Measurements from ENCODE around the gene ECHS1. TPM values are rescaled to one million over a fixed set of nuclear protein-coding genes. Genes with fewer than 3 reads are reported as not detected.
A peak's percentile ranks its signal among the peaks of the same experiment; 100 is the strongest.
"Not testable (repeated sequence)": the region's sequence is repeated elsewhere in the genome, so short reads cannot be mapped to it uniquely, and the experiment has no call there.

The ECHS1 gene
- total RNA-seq, 2 experiments from 2014 or later: 45.8 to 48.7 TPM

DNA sequence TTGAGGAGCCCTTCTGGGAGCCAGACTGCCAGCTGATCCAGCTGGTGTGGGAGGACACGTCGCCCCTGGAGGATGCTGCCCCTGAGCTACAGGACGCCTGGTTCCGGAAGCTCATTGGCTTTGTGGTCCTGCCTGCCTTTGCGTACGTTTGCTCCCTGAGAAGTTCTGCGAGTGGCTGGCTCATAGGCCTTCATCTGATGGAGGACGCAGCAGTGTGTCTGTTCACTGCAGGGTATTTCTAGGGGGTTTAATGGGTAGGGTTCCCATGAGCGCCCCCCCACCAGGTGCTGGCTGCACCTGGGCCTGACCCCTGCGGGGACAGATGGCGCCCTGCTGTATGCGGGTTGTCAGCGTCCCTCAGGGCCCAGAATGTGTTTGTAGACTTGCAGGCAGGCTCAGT, 10.9 kb upstream of the ECHS1 start:
- H3K4me1 Mint-ChIP-seq (ENCODE audit: low read depth): peaks cover 11% of the 10 kb centered on the region
- no peaks in the 10 kb centered on the region for H3K27me3 Mint-ChIP-seq (ENCODE audit: low read depth)
- H3K9me3 Mint-ChIP-seq: no peaks in the 10 kb centered on the region
- CTCF ChIA-PET: interaction anchor here (0.6 to 1.7 kb wide), 2 partner anchors 53 to 55 kb away, joined by 3 to 4 read pairs; no protein-coding TSS in a partner anchor
- DNase-seq: no peak
- H3K36me3 Mint-ChIP-seq (ENCODE audit: low read depth): peaks cover 2% of the 10 kb centered on the region
- no peak overlapping the region for H3K4me3 Mint-ChIP-seq
- no peak overlapping the region for H3K27ac Mint-ChIP-seq
- intact Hi-C loops (cut with micrococcal nuclease): no loop called here

DNA sequence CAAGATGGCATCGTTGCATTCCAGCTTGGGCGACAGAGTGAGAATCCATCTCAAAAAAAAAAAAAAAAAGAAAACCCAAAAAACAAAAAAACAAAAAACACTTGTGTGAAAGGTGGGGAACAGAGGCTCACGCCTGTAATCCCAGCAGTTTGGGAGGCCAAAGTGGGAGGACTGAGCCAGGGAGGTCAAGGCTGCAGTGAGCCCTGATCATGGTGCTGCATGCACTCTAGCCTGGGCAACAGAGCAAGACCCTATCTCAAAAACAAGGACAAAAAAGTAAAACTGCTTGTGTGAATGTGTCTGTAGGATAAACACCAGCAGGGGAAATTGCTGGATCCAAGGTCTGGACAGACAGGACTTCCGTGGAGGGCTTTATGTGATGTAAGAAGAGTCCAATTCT, 10.4 kb upstream of the ECHS1 start:
- intact Hi-C loops (cut with micrococcal nuclease): no loop called here
- no peak for DNase-seq
- Mint-ChIP-seq H3K27ac (no peak overlapping the region), H3K4me1 (ENCODE audit: low read depth) (peaks cover 6% of the 10 kb centered on the region), H3K36me3 (ENCODE audit: low read depth) (peaks cover 2% of the 10 kb centered on the region), H3K27me3 (ENCODE audit: low read depth) (no peaks in the 10 kb centered on the region), H3K4me3 (no peak overlapping the region), H3K9me3 (no peaks in the 10 kb centered on the region)
- CTCF ChIA-PET: interaction anchor here (1.7 kb wide), 1 partner anchor 54 kb away, joined by 4 read pairs; no protein-coding TSS in a partner anchor

DNA sequence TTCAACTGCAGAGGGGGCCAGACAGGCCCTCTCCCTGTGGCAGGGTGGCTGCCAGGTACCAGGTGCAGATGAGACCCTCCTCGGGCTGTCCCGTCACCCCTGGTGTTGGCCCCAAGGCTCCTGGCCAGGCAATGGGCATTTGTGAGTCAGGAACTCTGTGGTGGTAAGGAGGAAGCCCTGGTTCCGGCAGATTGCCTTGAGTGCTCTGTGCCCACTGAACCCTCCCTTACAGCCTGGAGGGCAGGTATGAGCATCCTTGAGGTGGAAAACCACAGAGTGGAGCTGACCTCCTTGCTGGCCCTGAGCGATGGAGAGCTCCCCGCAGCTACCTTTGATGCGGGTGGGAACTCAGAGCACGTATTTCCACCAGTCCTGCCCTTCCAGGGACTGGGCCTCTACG, 7.9 kb upstream of the ECHS1 start:
- H3K9me3 Mint-ChIP-seq: no peaks in the 10 kb centered on the region
- no peak for DNase-seq
- CTCF ChIA-PET: no interaction called here
- H3K4me3 Mint-ChIP-seq: no peak overlapping the region
- H3K27me3 Mint-ChIP-seq (ENCODE audit: low read depth): no peaks in the 10 kb centered on the region
- intact Hi-C loops (cut with micrococcal nuclease): no loop called here
- no peaks in the 10 kb centered on the region for H3K36me3 Mint-ChIP-seq (ENCODE audit: low read depth)
- H3K4me1 Mint-ChIP-seq (ENCODE audit: low read depth): peaks cover 3% of the 10 kb centered on the region
- H3K27ac Mint-ChIP-seq: no peak overlapping the region

- Mint-ChIP-seq H3K4me3 (peak overlapping the region; percentile 66), H3K27ac (no peak overlapping the region), H3K9me3 (no peaks in the 10 kb centered on the region), H3K27me3 (ENCODE audit: low read depth) (no peaks in the 10 kb centered on the region), H3K4me1 (ENCODE audit: low read depth) (peaks cover 3% of the 10 kb centered on the region), H3K36me3 (ENCODE audit: low read depth) (no peaks in the 10 kb centered on the region)
- intact Hi-C loops (cut with micrococcal nuclease): loop anchor here (1.0 to 5.0 kb wide), 4 partner anchors 10 to 123 kb away; partner anchors contain the start of genes TUBGCP2 and ZNF511
- CTCF ChIA-PET: no interaction called here
- DNase-seq: no peak
These were observed 6.9 kb upstream of the ECHS1 start for GRCh38 chr10:133379801-133380666.

DNA sequence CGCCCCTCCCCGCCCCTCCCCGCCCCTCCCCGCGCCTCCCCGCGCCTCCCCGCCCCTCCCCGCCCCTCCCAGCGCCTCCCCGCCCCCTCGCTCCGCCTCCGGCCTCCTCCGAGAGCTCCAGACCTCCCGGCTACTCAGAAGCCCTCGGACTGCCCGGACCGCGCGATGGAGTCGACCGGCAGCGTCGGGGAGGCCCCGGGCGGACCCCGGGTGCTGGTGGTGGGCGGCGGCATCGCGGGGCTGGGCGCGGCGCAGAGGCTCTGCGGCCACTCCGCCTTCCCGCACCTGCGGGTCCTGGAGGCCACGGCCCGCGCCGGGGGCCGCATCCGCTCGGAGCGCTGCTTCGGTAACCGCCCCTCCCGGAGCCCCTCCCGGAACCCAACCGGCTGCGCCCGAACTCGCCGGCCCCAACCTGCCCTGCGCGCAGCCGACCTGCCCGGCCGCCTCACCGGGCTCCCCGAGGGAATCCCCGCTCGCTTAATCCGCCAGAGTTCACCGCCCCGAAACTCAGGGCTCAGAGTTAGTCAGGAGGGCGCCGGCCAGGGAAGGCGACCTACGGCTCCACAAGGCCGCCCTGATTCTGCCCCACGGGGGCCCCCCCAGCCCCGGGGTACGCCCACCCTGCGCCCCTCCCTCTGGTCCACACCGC, 6.1 kb upstream of the ECHS1 start, which contains the start of gene PAOX:
PAOX (plus strand) TSS at position 111 of the 649 bp plus-strand sequence; CDS start at position 166, 55 bp downstream.
- peak; percentile 80 for DNase-seq
- Mint-ChIP-seq H3K27ac (peak within 1 kb of the TSS; percentile 30), H3K27me3 (ENCODE audit: low read depth) (no peaks in the 10 kb centered on the region), H3K36me3 (ENCODE audit: low read depth) (no peaks in the 10 kb centered on the region), H3K4me1 (ENCODE audit: low read depth) (peaks cover 3% of the 10 kb centered on the region), H3K4me3 (peak within 1 kb of the TSS; percentile 74), H3K9me3 (no peaks in the 10 kb centered on the region)
- intact Hi-C loops (cut with micrococcal nuclease): loop anchor here (1.0 to 5.0 kb wide), 4 partner anchors 11 to 122 kb away; partner anchors contain the start of genes TUBGCP2 and ZNF511
- CTCF ChIA-PET: no interaction called here

GRCh38 chr10:133378251-133379096, 5.3 kb upstream of the ECHS1 start:
- peak overlapping the region; percentile 30 for H3K27ac Mint-ChIP-seq
- H3K27me3 Mint-ChIP-seq (ENCODE audit: low read depth): no peaks in the 10 kb centered on the region
- H3K9me3 Mint-ChIP-seq: no peaks in the 10 kb centered on the region
- no peaks in the 10 kb centered on the region for H3K36me3 Mint-ChIP-seq (ENCODE audit: low read depth)
- CTCF ChIA-PET: interaction anchor here (0.7 to 0.8 kb wide), 2 partner anchors 10 to 49 kb away, joined by 3 to 5 read pairs; no protein-coding TSS in a partner anchor
- H3K4me3 Mint-ChIP-seq: peak overlapping the region; percentile 74
- H3K4me1 Mint-ChIP-seq (ENCODE audit: low read depth): peaks cover 5% of the 10 kb centered on the region
- peak; percentile 61 for DNase-seq
- intact Hi-C loops (cut with micrococcal nuclease): loop anchor here (1.0 to 5.0 kb wide), 5 partner anchors 12 to 121 kb away; partner anchors contain the start of genes MTG1, TUBGCP2 and ZNF511

DNA sequence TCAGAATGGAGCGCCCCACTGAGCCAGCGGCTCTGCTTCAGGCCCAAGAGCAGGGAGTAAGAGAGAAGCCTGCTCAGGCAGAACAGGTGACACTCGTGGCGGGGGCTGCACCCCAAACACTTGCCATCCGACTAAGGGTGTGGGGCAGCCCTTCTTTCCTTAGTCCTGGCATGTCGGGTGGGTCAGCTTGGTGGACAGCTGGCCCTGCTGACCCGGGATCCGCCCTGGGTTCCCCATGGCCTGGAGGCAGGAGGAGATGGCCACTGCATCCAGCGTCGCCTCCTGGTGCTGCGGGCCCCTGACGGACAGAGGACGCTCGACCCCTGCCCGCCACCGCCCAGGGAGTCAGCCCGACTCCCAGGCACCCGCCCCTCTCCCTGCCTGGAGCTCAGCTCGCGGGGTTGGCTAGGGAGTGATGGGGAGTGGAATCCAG, 4.7 kb upstream of the ECHS1 start:
- Mint-ChIP-seq H3K4me3 (peak overlapping the region; percentile 74), H3K27ac (no peak overlapping the region), H3K27me3 (ENCODE audit: low read depth) (no peaks in the 10 kb centered on the region), H3K9me3 (no peaks in the 10 kb centered on the region), H3K36me3 (ENCODE audit: low read depth) (no peaks in the 10 kb centered on the region), H3K4me1 (ENCODE audit: low read depth) (peaks cover 5% of the 10 kb centered on the region)
- intact Hi-C loops (cut with micrococcal nuclease): loop anchor here (1.0 to 5.0 kb wide), 3 partner anchors 16 to 121 kb away; partner anchors contain the start of genes MTG1, TUBGCP2 and ZNF511
- DNase-seq: no peak
- CTCF ChIA-PET: interaction anchor here (0.7 to 0.8 kb wide), 2 partner anchors 10 to 48 kb away, joined by 3 to 5 read pairs; no protein-coding TSS in a partner anchor

- peak overlapping the region; percentile 48 for H3K4me3 Mint-ChIP-seq
- intact Hi-C loops (cut with micrococcal nuclease): loop anchor here (5.0 kb wide), 1 partner anchor 120 kb away; no protein-coding TSS in a partner anchor
- no peak overlapping the region for H3K27ac Mint-ChIP-seq
- H3K9me3 Mint-ChIP-seq: no peaks in the 10 kb centered on the region
- peaks cover 5% of the 10 kb centered on the region for H3K4me1 Mint-ChIP-seq (ENCODE audit: low read depth)
- H3K27me3 Mint-ChIP-seq (ENCODE audit: low read depth): no peaks in the 10 kb centered on the region
- no peak for DNase-seq
- H3K36me3 Mint-ChIP-seq (ENCODE audit: low read depth): no peaks in the 10 kb centered on the region
- CTCF ChIA-PET: interaction anchor here (0.8 to 1.1 kb wide), 2 partner anchors 11 to 56 kb away, joined by 3 read pairs; no protein-coding TSS in a partner anchor
These were observed 4.1 kb upstream of the ECHS1 start for GRCh38 chr10:133377025-133377817.

GRCh38 chr10:133376183-133376582, 3.0 kb upstream of the ECHS1 start:
- CTCF ChIA-PET: interaction anchor here (0.9 to 1.1 kb wide), 2 partner anchors 47 to 55 kb away, joined by 3 to 4 read pairs; no protein-coding TSS in a partner anchor
- not testable (repeated sequence) for H3K27ac Mint-ChIP-seq
- H3K4me3 Mint-ChIP-seq: peak overlapping the region; percentile 41

GRCh38 chr10:133375357-133376115, 2.4 kb upstream of the ECHS1 start:
- Mint-ChIP-seq H3K36me3 (ENCODE audit: low read depth) (no peaks in the 10 kb centered on the region), H3K27ac (peak overlapping the region; percentile 43), H3K27me3 (ENCODE audit: low read depth) (no peaks in the 10 kb centered on the region), H3K4me1 (ENCODE audit: low read depth) (peaks cover 9% of the 10 kb centered on the region), H3K4me3 (no peak overlapping the region), H3K9me3 (no peaks in the 10 kb centered on the region)
- CTCF ChIA-PET: interaction anchor here (0.9 to 1.1 kb wide), 2 partner anchors 46 to 55 kb away, joined by 3 to 4 read pairs; no protein-coding TSS in a partner anchor
- intact Hi-C loops (cut with micrococcal nuclease): loop anchor here (5.0 kb wide), 1 partner anchor 118 kb away; no protein-coding TSS in a partner anchor
- DNase-seq: no peak

More at GRCh38 chr10:133376183-133376582, 3.0 kb upstream of the ECHS1 start:
- H3K4me1 Mint-ChIP-seq (ENCODE audit: low read depth); H3K27me3 Mint-ChIP-seq (ENCODE audit: low read depth); H3K36me3 Mint-ChIP-seq (ENCODE audit: low read depth); DNase-seq; H3K9me3 Mint-ChIP-seq: not testable (repeated sequence)
- intact Hi-C loops (cut with micrococcal nuclease): loop anchor here (5.0 kb wide), 1 partner anchor 119 kb away; no protein-coding TSS in a partner anchor

Measured in activated naive CD4-positive, alpha-beta T cell treated with anti-CD3 and anti-CD28 coated beads for 36 hours (primary cell).